Parathyroid adenoma (tissue), 2 donors: ENCODE measurements around the gene XPO1.
"Not testable (repeated sequence)": the region's sequence is repeated elsewhere in the genome, so short reads cannot be mapped to it uniquely, and the experiment has no call there.

Experiments
- H2AFZ ChIP-seq: fragments of 300-600 bp; sonication (generic); one replicate; pipeline ENCODE4 v1.7.0; 2017; ENCODE audit warnings: antibody characterized with exemption, mild to moderate bottlenecking
- H3K27ac ChIP-seq: fragments of 300-600 bp; sonication (generic); one replicate; pipeline ENCODE4 v1.7.0; 2017
- H3K27me3 ChIP-seq: fragments of 300-600 bp; sonication (generic); one replicate; pipeline ENCODE4 v1.7.0; 2017; ENCODE audit warnings: low read length; ENCODE audit not compliant: control insufficient read depth, insufficient read depth
- H3K36me3 ChIP-seq: fragments of 300-600 bp; sonication (generic); one replicate; pipeline ENCODE4 v1.7.0; 2017; ENCODE audit warnings: low read length; ENCODE audit not compliant: control insufficient read depth, insufficient read depth
- H3K4me1 ChIP-seq: fragments of 300-600 bp; sonication (generic); one replicate; pipeline ENCODE4 v1.7.0; 2017; ENCODE audit warnings: control low read depth
- H3K4me2 ChIP-seq: fragments of 300-600 bp; sonication (generic); one replicate; pipeline ENCODE4 v1.7.0; 2017; ENCODE audit warnings: low read length
- H3K4me3 ChIP-seq: fragments of 300-600 bp; sonication (generic); one replicate; pipeline ENCODE4 v1.7.0; 2017; ENCODE audit warnings: low read depth, low read length
- H3K79me2 ChIP-seq: fragments of 300-600 bp; sonication (generic); one replicate; pipeline ENCODE4 v1.7.0; 2017; ENCODE audit warnings: control low read depth
- H3K9ac ChIP-seq: fragments of 300-600 bp; sonication (generic); one replicate; pipeline ENCODE4 v1.7.0; 2017; ENCODE audit warnings: mild to moderate bottlenecking
- H3K9me3 ChIP-seq: fragments of 300-600 bp; sonication (generic); one replicate; pipeline ENCODE4 v1.7.0; 2017; ENCODE audit warnings: low read length; ENCODE audit not compliant: control insufficient read depth
- CTCF ChIP-seq: fragments of 300-600 bp; sonication (generic); IDR thresholded peaks from one replicate; pipeline ENCODE4 v1.7.0; 2017; ENCODE audit warnings: antibody characterized with exemption, mild to moderate bottlenecking
- donor health status: primary hyperparathyroidism.

The XPO1 gene

GRCh38 chr2:61554604-61555003, 16.4 kb upstream of the XPO1 start:
- Histone ChIP-seq H3K9me3 (no peaks in the 10 kb centered on the region), H2AFZ (no peak overlapping the region), H3K27me3 (no peaks in the 10 kb centered on the region), H3K36me3 (no peaks in the 10 kb centered on the region), H3K27ac (no peak overlapping the region), H3K4me2 (no peak overlapping the region), H3K79me2 (no peaks in the 10 kb centered on the region), H3K4me1 (no peaks in the 10 kb centered on the region), H3K4me3 (no peak overlapping the region), H3K9ac (no peak overlapping the region)
- TF ChIP-seq CTCF, result no peak

GRCh38 chr2:61550375-61551209, 12.4 kb upstream of the XPO1 start:
- Histone ChIP-seq H3K9ac (no peak overlapping the region), H3K4me1 (no peaks in the 10 kb centered on the region), H3K4me3 (no peak overlapping the region), H3K27ac (no peak overlapping the region), H3K27me3 (no peaks in the 10 kb centered on the region), H3K9me3 (no peaks in the 10 kb centered on the region), H2AFZ (no peak overlapping the region), H3K4me2 (no peak overlapping the region), H3K79me2 (no peaks in the 10 kb centered on the region), H3K36me3 (no peaks in the 10 kb centered on the region)
- no peak for TF ChIP-seq CTCF

GRCh38 chr2:61549546-61549945, 11.4 kb upstream of the XPO1 start:
- Histone ChIP-seq H3K27me3 (no peaks in the 10 kb centered on the region), H3K4me2 (no peak overlapping the region), H3K36me3 (no peaks in the 10 kb centered on the region), H3K4me3 (no peak overlapping the region), H3K27ac (no peak overlapping the region), H3K9ac (no peak overlapping the region), H3K4me1 (no peaks in the 10 kb centered on the region), H3K79me2 (no peaks in the 10 kb centered on the region), H2AFZ (no peak overlapping the region), H3K9me3 (no peaks in the 10 kb centered on the region)
- TF ChIP-seq CTCF, result no peak

- Histone ChIP-seq H3K9ac (no peak overlapping the region), H3K4me2 (no peak overlapping the region), H3K4me3 (no peak overlapping the region), H3K27ac (no peak overlapping the region), H3K4me1 (peaks cover 3% of the 10 kb centered on the region), H3K9me3 (no peaks in the 10 kb centered on the region), H2AFZ (no peak overlapping the region), H3K79me2 (no peaks in the 10 kb centered on the region), H3K36me3 (no peaks in the 10 kb centered on the region), H3K27me3 (no peaks in the 10 kb centered on the region)
- TF ChIP-seq CTCF, result no peak
These were observed 4.9 kb upstream of the XPO1 start for GRCh38 chr2:61543062-61543461.

GRCh38 chr2:61540167-61540566, 2.0 kb upstream of the XPO1 start:
- not testable (repeated sequence) for H2AFZ ChIP-seq, H3K4me1 ChIP-seq, H3K9me3 ChIP-seq, H3K36me3 ChIP-seq, H3K27ac ChIP-seq, H3K9ac ChIP-seq, H3K4me3 ChIP-seq, H3K27me3 ChIP-seq, H3K4me2 ChIP-seq, H3K79me2 ChIP-seq
